Left hindlimb (tissue), 1 donor: ENCODE results near the gene VPS35L.
"Not testable (repeated sequence)": the region's sequence is repeated elsewhere in the genome, so short reads cannot be mapped to it uniquely, and the experiment has no call there.

Experiments used
- DNase-seq: peaks from one replicate; pipeline ENCODE4 v3.0.0-alpha.2; 2018

VPS35L gene

DNA sequence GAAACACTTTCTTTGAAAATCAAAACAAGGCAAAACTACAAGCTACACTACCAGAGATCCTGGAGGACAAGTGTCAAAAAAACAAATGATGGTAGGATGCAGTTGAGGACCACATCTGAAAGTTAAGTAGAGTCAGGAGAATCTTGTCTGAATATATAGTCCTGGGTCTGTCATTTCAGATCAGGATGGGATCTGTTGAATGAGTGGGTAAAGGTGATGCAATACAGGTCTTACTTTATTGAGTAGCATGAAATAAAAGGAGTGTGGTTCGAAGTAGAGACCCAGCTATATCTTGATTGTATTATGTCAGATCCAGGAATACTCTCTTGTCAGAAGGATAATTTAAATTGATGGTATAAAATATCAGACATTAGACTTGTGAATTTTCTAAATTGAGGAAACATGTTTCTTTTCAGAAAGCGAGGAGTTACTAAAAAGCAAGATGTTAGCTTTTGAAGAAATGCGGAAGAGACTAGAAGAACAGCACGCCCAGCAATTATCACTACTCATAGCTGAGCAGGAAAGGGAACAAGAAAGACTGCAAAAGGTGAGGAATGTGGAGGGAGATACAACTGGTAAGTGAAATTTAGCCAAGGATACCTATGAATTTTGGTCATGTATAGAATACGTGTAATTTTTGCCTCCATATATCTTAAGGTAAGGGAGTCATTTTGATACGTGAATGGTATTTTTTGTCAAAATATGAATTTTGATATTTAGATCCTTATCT, 15.1 kb upstream of the VPS35L start:
- DNase-seq, result no peak

DNA sequence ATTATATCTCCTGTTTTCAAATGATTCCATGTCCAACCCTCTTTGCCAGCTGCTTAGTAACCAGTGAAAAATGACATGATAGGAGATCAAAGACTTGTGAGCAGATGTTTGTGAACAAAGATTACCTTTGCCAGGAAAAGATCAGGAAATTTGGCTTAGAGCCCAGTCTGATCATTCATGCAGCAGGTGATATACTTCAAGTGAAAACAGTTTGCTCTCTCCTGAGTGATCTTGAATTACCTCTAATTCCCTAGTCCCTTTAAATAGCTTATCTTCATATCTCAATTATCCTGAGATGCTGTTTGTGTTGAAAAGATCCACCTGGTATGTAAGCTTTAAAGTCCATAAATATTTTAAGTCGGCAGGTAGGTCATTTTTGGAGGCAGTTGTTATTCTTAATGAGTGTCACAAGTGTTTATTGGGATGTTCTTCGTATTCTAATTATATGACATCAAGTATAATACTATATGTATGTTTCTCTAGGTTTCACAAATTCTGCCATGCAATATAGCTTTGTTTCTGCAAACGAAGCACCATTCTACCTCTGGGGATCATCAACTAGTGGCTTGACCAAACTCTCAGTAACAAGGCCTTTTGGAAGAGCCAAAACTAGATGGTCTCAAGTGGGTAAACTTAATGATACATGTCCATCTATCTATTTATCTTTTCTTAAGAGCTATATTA, 13.2 kb upstream of the VPS35L start:
- no peak for DNase-seq

DNA sequence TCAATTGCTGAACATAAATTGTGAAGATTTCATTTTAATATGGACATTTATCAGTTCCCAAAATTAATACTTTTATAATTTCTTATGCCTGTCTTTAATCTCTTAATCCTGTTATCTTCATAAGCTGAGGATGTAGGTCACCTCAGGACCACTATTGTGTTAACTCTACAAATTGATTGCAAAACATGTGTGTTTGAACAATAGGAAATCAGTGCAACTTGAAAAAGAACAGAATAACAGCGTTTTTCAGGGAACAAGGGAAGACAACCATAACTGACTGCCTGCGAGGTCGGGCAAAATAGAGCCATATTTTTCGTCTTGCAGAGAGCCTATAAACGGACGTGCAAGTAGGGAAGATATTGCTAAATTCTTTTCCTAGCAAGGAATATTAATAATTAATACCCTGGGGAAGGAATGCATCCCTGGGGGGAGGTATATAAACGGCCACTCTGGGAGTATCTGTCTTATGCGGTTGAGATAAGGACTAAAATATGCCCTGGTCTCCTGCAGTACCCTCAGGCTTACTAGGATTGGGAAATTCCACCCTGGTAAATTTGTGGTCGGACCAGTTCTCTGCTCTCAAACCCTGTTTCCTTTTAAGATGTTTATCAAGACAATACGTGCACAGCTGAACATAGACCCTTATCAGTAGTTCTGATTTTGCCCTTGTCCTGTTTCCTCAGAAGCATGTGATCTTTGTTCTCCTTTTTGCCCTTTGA, 12.1 kb upstream of the VPS35L start:
- DNase-seq, result not testable (repeated sequence)

DNA sequence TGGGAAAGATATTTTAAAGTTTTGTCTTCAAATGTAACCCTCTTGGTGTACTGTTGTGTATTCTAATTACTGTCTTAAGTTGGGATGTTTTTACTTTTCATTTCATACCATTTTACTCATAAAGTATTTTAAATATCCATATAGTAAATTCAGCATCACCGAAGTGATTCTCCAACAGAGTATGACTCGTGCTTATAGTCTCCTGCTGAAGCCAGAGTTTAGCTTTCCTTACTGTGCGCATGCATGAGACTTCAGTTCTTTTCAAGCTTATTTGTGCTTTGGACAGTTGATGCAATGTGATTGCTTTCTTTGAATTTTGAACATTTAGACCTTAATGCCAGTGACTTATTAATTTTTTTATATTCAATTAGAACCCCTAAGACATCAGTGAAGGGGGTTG, 7.4 kb upstream of the VPS35L start:
- DNase-seq, result no peak

DNA sequence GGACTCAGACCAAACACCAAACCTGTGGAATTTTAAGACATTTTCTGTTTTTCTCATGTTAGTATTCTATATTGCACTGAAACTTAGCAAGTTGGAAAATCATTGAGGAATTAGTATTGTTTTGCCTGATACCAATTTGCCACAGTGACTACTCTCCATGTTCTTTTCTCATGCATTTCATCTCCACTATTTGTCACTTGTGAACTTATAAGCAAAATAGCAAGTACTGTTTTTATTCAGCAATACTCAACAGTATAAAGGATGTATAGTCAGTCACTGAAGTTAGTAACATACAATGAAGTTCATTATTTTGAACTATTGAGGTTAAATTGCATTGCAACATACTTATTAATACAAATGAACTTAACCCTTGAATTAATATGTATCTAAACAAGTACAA, 5.8 kb upstream of the VPS35L start:
- no peak for DNase-seq

DNA sequence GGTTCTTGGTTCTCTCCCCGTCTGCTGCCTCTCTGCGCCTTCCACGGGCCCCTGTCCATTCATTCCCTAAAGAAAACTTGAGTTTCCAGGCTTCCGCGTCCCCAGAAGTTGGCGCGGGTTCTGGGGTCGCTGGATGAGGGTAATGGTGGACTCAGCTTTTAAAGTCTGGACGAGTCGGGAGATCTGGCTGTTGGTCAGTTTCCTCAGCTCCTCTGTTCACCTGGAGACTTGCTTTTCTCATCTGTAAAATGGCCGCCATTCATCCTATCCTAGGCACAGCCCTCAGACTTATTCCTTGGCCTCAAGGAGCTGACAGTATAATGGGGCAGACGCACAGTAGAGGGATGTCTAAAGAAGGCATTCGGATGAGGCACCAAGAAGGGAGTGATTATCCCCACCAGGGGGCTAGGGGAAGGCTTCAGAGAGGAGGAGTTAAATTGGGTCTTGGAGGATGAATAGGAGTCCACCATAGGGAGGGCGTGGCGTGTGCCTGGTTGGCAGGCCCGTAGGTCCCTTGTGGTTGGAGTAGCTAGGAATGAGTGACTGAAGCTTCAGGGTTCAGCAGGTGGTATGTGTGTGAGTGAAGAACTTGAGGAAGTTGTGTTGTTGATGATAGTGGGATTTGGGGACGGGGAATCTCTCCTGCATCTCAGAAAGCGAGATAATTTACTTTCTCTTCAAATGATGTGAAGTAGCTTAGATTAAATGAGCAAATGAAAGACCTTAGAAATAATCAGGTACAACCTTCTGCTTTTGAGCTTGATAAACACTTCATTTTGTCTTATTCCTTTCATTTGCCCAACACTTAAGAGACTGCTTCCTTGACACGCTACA, 652 bp downstream of the VPS35L start:
- DNase-seq, result peak; percentile 44

DNA sequence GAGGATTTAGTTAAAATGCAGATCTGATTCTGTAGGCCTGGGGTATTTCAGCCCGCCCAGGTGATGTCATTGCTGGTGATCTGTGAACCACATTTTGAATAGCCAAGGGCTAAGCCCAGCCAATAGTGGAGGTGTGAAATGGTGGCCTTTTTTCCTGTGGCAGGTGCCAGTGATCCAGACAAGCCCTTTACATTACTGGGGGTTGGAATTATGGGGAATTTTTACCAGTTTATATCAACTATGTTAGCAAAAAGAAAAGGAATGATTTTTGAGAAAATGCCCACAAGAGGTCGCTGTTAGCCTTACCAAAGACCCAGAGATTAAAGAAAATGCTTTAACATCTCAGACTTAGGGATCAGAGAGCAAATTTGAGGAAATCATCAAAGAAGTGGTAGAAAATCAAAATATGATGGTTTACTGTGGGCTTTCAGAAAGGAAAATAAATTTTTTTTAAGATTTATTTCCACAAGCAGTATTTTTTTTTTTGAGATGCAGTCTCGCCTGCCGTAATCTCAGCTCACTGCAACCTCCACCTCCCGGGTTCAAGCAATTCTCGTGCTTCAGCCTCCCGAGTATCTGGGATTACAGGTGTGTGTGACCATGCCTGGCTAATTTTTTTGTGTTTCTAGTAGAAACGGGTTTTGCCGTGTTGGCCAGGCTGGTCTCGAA, 3.9 kb downstream of the VPS35L start:
- no peak for DNase-seq

DNA sequence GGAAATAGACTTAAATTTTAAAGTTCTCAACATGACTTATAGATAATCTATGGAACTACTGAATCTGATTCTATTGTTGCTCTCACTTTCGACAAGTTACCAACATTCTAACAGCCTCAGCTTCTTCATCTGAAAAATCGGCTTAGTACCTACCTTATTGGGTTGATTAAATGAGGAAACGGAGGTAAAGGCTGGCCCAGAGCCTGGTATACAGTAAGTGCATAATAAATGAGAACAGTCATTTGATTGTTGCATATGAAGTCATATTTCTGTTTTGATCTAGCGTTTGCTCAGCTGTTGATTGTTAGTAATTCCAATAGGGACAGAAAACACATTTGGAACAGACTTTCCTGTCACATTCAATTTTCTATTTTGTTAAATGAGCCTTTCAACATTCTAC, 4.6 kb downstream of the VPS35L start:
- no peak for DNase-seq

DNA sequence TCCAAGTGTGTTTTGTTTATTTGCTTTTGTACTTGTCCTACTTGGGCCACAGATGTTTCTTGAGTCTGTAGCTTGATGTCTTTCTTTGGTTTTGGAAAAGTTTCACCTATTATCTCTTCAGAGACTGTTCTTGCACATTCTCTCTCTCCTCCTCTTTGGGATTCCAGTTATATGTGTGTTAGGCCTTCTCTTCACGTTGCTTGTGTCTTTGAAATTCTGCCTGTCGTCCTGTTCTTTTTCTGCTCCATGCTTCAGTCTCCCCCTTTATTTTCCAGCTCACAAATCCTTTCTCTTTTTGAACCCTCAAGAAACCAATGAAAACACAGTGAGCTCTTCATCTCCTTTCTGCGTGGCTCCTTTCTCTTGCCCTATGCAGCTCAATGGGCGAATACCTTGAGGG, 7.9 kb downstream of the VPS35L start:
- no peak for DNase-seq

DNA sequence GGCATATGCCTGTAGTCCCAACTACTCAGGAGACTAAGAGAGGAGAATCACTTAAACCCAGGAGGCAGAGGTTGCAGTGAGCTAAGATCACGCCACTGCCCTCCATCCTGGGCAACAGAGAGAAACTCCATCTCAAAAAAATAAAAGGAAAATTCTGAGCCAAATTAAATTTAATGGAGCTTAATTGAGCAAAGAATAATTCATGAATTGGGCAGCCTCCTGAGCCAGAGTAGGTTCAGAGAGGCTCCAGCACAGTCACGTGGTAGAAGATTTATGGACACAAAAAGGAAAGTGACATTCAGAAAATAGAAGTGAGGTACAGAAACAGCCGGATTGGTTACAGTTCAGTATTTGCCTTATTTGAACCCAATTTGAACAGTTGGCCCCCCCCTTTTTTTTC, 10.9 kb downstream of the VPS35L start:
- DNase-seq, result no peak

DNA sequence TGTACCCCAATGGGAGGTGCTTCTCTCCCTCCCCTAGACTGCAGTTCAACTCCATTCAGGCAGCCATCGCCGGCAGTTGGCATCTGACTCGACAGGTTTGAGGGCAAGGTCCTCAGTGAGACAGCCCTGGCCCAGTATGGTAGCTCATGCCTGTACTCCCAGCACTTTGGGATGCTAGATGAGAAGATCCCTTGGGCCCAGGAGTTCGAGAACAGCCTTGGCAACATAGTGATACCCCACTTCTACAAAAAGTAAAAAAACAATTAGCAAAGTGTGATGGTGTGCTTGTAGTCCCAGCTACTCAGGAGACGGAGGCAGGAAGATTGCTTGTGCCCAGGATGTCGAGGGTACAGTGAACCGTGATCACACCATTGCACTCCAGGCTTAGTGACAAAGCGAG, 12.1 kb downstream of the VPS35L start:
- DNase-seq, result no peak

DNA sequence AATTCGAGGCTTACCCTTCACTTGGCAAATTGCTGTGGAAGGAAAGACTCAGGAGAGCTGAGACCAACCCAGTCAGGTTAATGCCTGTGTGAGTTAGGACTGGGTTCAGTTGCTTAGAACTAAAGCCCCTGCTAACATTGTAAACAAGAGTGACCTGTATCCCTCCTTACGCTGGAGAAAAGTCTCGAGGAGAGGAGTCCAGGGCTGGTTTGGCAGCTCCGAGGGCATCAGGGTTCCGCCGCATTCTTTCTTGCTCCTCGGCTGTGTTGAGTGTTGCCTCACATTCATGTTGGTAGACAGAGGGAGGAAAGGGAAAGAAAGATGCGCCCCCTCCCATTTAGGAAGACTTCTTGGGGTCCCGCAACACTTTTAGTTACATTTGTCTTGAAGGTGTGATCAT, 18.5 kb downstream of the VPS35L start:
- DNase-seq, result no peak

DNA sequence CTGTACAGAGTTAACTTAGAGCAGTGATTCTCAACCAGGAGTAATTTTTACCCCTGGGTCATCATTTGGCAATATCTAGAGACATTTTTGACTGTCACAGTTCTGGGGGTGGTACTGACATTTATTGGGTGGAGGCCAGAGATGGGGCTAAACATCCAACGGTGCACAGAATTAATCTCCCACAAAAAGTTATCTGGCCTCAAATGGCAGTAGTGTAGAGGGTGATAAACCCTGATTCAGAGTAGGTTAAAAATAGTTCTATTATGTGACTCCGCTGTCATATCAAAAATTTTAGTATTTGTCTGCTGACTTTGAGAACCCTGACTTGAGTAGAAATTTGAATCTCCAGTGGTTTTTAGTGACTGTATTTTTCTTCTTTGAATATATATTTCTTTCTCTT, 19.1 kb downstream of the VPS35L start:
- DNase-seq, result no peak

DNA sequence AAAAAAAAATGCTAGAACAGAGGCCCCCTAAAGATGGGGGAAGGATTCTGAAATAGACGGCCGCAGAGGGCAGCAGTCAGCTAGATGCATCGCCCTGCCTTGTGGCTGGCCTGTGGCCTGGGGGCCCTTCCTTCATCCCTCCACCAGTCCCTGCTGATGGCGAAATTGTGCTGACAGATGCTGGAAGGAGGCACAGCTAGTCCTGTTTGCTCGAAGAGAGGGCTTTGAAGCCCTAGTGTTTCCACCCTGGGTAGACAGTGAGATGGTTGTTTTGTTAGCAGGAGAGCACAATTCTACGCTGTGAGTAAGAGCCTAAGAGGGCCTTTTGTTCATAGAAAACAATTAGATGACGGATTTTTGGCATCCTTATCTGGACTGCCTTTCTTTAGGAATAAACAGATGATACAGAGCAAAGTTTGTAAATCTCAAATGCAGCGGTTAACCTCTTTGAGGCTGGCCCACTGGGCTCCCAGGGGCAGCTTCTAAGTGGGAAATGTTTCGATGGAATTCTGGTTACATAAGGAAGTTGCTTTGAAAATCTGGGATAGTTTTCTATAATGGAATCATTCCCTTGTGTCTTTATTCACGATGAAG, 23.0 kb downstream of the VPS35L start:
- DNase-seq, result peak; percentile 40

DNA sequence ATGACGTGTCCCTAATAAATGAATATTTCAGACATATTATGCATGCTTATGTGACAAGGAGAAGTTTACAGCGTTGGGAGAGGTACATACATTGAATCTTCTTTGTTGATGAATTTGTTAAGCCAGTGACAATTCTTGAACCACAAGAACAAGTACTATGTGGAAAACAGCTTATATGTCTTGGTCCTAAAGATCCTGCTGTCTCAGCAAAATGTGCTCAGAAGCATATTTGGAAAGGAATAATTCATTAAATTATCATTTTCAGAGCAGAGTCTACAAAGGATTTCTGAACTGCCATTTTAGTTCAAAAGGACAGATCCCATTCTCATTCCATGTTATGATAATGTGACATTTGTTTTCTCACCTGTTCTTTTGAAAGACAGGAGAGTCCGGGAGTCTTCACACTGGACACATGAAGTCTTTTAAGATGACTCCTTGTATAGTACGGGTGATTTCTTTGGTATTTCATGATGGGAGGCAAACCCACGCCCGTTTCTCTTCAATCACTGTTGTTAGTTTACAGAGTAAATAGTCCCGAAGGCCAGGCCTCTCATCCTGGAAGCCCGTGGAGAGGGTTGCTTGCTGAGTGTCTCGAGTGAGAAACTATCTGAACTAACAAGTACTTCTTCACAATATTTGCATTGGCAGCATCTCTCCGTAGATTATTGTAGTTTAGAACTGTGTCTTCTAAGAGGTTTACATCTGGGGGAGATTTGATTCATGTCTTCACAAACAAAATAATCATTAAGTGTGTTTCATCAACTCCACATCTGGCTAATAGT, 26.7 kb downstream of the VPS35L start:
- DNase-seq, result no peak

DNA sequence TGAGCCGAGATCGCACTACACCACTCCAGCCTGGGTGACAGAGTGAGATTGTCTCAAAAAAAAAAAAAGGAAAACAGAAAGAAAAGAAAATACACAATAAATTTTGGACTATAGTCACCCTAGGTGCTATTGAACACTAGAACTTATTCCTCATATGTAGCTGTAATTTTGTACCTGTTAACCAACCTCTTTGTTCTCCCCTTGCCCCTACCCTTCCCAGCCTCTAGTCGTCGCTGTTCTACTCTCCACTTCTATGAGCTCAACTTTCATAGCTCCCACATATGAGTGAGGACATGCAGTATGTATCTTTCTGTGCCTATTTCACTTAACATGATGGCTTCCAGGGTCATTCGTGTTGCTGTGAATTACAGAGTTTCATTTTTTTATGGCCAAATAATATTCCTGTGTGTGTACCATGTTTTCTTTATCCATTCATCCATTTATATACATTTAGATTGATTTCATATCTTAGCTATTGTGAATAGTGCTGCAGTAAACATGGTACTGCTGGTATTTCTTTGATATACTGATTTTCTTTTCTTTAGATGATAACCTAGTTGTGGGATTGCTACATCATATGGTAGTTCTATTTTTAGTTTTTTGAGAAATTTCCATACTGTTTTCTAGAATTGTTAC, 28.3 kb downstream of the VPS35L start:
- no peak for DNase-seq

DNA sequence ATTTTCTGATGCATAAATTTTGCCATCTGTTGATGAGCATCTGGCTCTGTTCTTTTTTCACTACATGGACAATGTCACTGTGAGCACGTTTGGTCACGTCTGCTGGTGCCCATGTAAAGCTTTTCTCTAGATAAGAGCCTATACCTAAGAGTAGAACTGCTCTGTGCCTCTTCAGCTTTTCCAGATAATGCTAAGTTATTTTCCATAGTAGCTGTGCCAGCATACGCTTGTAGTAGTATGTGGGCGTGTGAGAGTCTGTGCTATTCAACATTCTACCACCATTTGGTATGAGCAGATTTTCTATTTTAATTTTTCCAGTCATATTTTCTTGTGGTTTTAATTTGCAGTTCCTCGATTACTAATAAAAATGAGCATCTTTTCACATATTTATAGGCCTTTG, 33.2 kb downstream of the VPS35L start:
- DNase-seq, result no peak

DNA sequence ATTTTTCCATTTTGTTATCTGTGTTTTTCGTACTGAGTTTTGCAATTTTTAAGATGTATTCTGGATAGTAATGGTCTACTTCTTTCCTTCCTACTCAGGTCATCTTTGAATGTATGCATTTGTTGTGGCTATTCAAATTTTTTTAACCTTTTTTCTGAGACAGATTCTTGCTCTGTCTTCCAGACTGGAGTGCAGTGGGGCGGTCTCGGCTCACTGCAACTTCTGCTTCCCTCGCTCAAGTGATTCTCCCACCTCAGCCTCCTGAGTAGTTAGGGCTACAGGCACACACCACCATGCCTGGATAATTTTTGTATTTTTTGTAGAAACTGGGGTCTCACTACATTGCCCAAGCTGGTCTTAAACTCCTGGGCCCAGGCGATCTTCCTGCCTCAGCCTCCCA, 33.6 kb downstream of the VPS35L start:
- no peak for DNase-seq

DNA sequence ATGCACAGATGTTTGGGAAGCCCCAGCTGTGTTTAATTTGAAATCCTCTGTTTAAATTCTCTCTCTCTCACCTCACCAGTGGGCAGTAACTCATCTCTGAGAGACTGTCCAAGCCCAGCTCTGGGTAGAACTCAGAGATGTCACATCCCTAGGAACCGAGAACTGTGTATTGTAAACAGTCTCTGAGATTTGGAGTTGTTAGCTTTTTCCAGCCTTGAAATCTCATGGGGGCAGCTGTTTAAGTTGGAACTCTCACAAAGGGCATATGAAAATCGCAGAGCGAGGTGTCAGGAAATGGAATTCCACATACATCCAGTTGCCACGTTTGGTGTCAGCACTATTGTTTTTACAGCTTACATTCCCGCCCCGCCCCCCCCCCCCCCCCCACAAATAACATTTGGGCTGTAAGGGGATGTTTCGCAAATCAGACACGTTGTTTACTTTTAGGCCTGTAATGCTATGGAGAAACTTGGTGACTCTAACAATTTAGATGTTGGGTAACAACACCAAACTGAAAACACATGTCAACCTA, 34.3 kb downstream of the VPS35L start:
- peak; percentile 72 for DNase-seq

DNA sequence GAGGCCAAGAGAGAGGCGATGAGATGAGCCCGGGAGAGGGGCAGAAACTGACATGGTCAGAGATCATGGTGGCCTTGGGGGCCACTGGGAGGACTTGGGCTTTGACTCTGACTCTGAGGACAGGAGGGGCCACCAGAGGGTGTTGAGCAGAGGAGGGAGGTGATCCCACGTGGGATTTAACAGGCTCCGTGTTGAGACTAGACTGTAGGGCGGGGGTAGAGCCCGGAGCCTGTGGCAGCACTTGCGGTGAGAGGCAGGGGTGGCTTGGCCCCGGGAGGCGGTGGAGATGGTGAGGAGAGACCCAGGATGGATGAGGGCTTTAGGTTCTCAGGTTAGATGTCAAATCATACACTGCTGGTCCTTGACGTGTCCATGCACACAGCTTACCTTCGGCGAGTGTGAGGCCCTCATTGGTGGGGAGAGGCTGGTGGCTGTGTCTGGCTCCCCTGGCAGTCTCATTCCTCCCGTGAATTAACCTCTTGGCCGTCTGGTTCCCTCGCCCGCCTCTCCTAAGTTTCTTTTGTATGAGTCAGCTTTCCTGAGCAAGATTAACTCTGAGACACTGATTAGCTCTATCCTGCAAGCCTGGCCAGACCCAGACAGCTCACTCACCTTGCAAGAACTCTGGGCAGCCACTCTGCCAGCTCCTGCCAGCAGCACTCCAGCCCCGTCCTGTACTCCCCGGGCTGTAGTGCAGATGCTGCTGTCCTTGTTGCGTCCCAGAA, 39.7 kb downstream of the VPS35L start:
- no peak for DNase-seq
